K562 (cell line): ENCODE data around the gene TPK1. TPM values are rescaled to one million over a fixed set of nuclear protein-coding genes. Genes with fewer than 3 reads are reported as not detected.
A peak's percentile ranks its signal among the peaks of the same experiment; 100 is the strongest.

Experiments used
- ATF6 ChIP-seq: sonication (generic); formaldehyde crosslinking; IDR thresholded peaks from 2 replicates; pipeline ENCODE4 v1.4.0; 2020; ENCODE audit warnings: mild to moderate bottlenecking, missing genetic modification reagents
- BRD9 ChIP-seq: fragments of 450-650 bp; IDR thresholded peaks from 2 replicates; pipeline ENCODE4 v1.6.1; 2018; ENCODE audit warnings: low read depth; ENCODE audit not compliant: partially characterized antibody
- DDX20 ChIP-seq: fragments of 450-650 bp; IDR thresholded peaks from 2 replicates; pipeline ENCODE4 v1.6.1; 2016; ENCODE audit warnings: missing genetic modification characterization, low read depth, mild to moderate bottlenecking, missing compliant biosample characterization, moderate library complexity
- ERF ChIP-seq: fragments of 450-650 bp; formaldehyde crosslinking; IDR thresholded peaks from 2 replicates; pipeline ENCODE4 v1.4.0; 2020; ENCODE audit warnings: mild to moderate bottlenecking, mixed read lengths
- MCM3 ChIP-seq: fragments of 450-650 bp; IDR thresholded peaks from 2 replicates; pipeline ENCODE4 v1.6.1; 2016
- MEIS2 ChIP-seq: fragments of 450-650 bp; IDR thresholded peaks from 2 replicates; pipeline ENCODE4 v1.6.1; 2014; ENCODE audit warnings: mild to moderate bottlenecking; ENCODE audit not compliant: partially characterized antibody
- MYC ChIP-seq, 2 experiments: fragments of 250-450 bp in 1 of 2; sonication (Bioruptor Pico) in 1 of 2; IDR thresholded peaks; 2 replicates each; pipeline versions ENCODE4 v1.5.1 to v1.6.1; 2012 to 2021; ENCODE audit warnings: low read depth in 2 of 2, borderline replicate concordance in 1 of 2, improper control_type of control experiment in 1 of 2, low read length in 1 of 2, mild to moderate bottlenecking in 1 of 2, moderate library complexity in 1 of 2
- RB1 ChIP-seq: fragments of 450-650 bp; IDR thresholded peaks from 2 replicates; pipeline ENCODE4 v1.6.1; 2017; ENCODE audit warnings: low read depth, mild to moderate bottlenecking
- SNRNP70 ChIP-seq: fragments of 200-400 bp; formaldehyde crosslinking; optimal IDR thresholded peaks from 2 replicates; pipeline ENCODE3; 2017; ENCODE audit warnings: low read depth, low read length
- TCFL5 ChIP-seq: fragments of 250-450 bp; sonication (Bioruptor Pico); conservative IDR thresholded peaks from 2 replicates; pipeline ENCODE4 v1.6.1; 2021; ENCODE audit warnings: mild to moderate bottlenecking, moderate library complexity, matching md5 sums
- ZBTB40 ChIP-seq, 2 experiments: fragments of 450-650 bp in 1 of 2; sonication (generic) in 1 of 2; formaldehyde crosslinking in 1 of 2; IDR thresholded peaks; 2 replicates each; pipeline versions ENCODE4 v1.7.1 to v1.9.0; 2016 to 2022; ENCODE audit warnings: inconsistent platforms in 1 of 2, mild to moderate bottlenecking in 1 of 2, missing genetic modification reagents in 1 of 2
- ZNF121 ChIP-seq: sonication (generic); formaldehyde crosslinking; conservative IDR thresholded peaks from 2 replicates; pipeline ENCODE4 v1.8.0; 2022; ENCODE audit warnings: missing genetic modification reagents
- polyA plus RNA-seq, 8 experiments: library from polyadenylated mRNA; depleted of rRNA in 4 of 8; stranded (reverse) in 5 of 8; unstranded in 3 of 8; fragments of >200 nt; fragmentation: Nextera tagmentation in 2 of 8; fragmentation: Illumina TruSeq in 1 of 8; extraction: Ambion mirVana in 2 of 8; extraction: Trizol in 1 of 8; gene quantifications; 2 replicates each; pipeline versions ENCODE4 v1.2.1 to v1.2.3, GENCODE V29; 2011 to 2014; ENCODE audit warnings: inconsistent platforms in 1 of 8, missing spikeins in 1 of 8
- total RNA-seq, 7 experiments: library from RNA; depleted of rRNA in 6 of 7; stranded (reverse); fragments of >200 nt in 6 of 7; fragmentation: Illumina TruSeq in 2 of 7; extraction: Trizol in 2 of 7; gene quantifications; 2 replicates each; pipeline versions ENCODE4 v1.2.1 to v1.2.3, GENCODE V29; 2011 to 2021; ENCODE audit warnings: low replicate concordance in 1 of 7
- TF ChIP-seq, protein P1 (sequence below): sonication (generic); formaldehyde crosslinking; IDR thresholded peaks from 2 replicates; pipeline ENCODE4 v1.8.1; 2023; ENCODE audit warnings: mild to moderate bottlenecking, missing genetic modification reagents

The TPK1 gene
- total and polyA plus RNA-seq, 9 of the 15 experiments (the other 6 are each of a cell fraction or from before 2014, with no cell fraction given): 5.1 to 16.2 (median 9.2) TPM

- TF ChIP-seq ATF6 (CRISPR knock-in tag): peak; percentile 71
- TF ChIP-seq, protein P1, sequence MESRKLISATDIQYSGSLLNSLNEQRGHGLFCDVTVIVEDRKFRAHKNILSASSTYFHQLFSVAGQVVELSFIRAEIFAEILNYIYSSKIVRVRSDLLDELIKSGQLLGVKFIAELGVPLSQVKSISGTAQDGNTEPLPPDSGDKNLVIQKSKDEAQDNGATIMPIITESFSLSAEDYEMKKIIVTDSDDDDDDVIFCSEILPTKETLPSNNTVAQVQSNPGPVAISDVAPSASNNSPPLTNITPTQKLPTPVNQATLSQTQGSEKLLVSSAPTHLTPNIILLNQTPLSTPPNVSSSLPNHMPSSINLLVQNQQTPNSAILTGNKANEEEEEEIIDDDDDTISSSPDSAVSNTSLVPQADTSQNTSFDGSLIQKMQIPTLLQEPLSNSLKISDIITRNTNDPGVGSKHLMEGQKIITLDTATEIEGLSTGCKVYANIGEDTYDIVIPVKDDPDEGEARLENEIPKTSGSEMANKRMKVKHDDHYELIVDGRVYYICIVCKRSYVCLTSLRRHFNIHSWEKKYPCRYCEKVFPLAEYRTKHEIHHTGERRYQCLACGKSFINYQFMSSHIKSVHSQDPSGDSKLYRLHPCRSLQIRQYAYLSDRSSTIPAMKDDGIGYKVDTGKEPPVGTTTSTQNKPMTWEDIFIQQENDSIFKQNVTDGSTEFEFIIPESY: no peak; the same call in 1 of the 2 replicates
- TF ChIP-seq MEIS2: no peak
- peak; percentile 94 for TF ChIP-seq RB1
- TF ChIP-seq BRD9: peak; percentile 71
- TF ChIP-seq TCFL5: no peak
- 0 out of 2 replicates have a peak, but pooled peaks have one; percentile 17 for TF ChIP-seq ERF (CRISPR knock-in tag)
- TF ChIP-seq ZNF121 (CRISPR knock-in tag): no peak
- peak; percentile 76 for TF ChIP-seq ZBTB40 (IDR thresholded peaks at IDR 0.05)
- no peak for TF ChIP-seq ZBTB40 (CRISPR knock-in tag; IDR thresholded peaks at IDR 0.05)
- TF ChIP-seq MCM3: no peak
- TF ChIP-seq SNRNP70: no peak
- TF ChIP-seq MYC (IDR thresholded peaks at IDR 0.05; ENCODE audit: low read depth, low read length): peak; percentile 88
- 0 out of 2 replicates have a peak, but pooled peaks have one; percentile 40 for TF ChIP-seq MYC (CRISPR knock-in tag; IDR thresholded peaks at IDR 0.05; ENCODE audit: borderline replicate concordance, low read depth)
- no peak for TF ChIP-seq DDX20 (tag)
Measured at GRCh38 chr7:144835652-144836544, at the start of gene TPK1 (continued).
